LHCN-M2 (cell line): Measurements from ENCODE around the gene AQR. TPM values are rescaled to one million over a fixed set of nuclear protein-coding genes. Genes with fewer than 3 reads are reported as not detected.
"Not testable (repeated sequence)": the region's sequence is repeated elsewhere in the genome, so short reads cannot be mapped to it uniquely, and the experiment has no call there.

ENCODE experiments used
- DNase-seq: peaks from one replicate; pipeline ENCODE4 v3.0.0-alpha.2; 2012; ENCODE audit warnings: low read depth
- total RNA-seq: library from RNA; depleted of rRNA; stranded (reverse); fragments of >200 nt; gene quantifications from 2 replicates; pipeline ENCODE4 v1.2.3, GENCODE V29; 2014

Gene AQR
- total RNA-seq, 1 experiment from 2014 or later = 29.7 TPM

- no peak for DNase-seq
Observed at GRCh38 chr15:34953851-34954250, 15.7 kb downstream of the AQR start.

- DNase-seq = no peak
Observed at GRCh38 chr15:34952481-34952880, 17.1 kb downstream of the AQR start.

- DNase-seq = no peak
Observed at GRCh38 chr15:34951993-34952392, 17.5 kb downstream of the AQR start.

- no peak for DNase-seq
Observed at GRCh38 chr15:34944936-34945335, 24.6 kb downstream of the AQR start.

- no peak for DNase-seq
Observed at GRCh38 chr15:34943711-34944110, 25.8 kb downstream of the AQR start.

GRCh38 chr15:34943264-34943663 lies 26.3 kb downstream of the AQR start:
- not testable (repeated sequence) for DNase-seq

- DNase-seq = peak; percentile 28
Observed at GRCh38 chr15:34942363-34942762, 27.2 kb downstream of the AQR start.

GRCh38 chr15:34941831-34942230 lies 27.7 kb downstream of the AQR start:
- no peak for DNase-seq

- no peak for DNase-seq
Observed at GRCh38 chr15:34941185-34941698, 28.3 kb downstream of the AQR start.

GRCh38 chr15:34933432-34933975 lies 36.0 kb downstream of the AQR start:
- no peak for DNase-seq

GRCh38 chr15:34928349-34928748 lies 41.2 kb downstream of the AQR start:
- DNase-seq = not testable (repeated sequence)

- DNase-seq = peak; percentile 59
Observed at GRCh38 chr15:34927726-34928125, 41.8 kb downstream of the AQR start.

- DNase-seq = no peak
Observed at GRCh38 chr15:34914317-34914716, 55.2 kb downstream of the AQR start.

- no peak for DNase-seq
Observed at GRCh38 chr15:34905047-34905446, 64.5 kb downstream of the AQR start.

- DNase-seq = no peak
Observed at GRCh38 chr15:34904527-34904926, 65.0 kb downstream of the AQR start.

GRCh38 chr15:34900748-34901147 lies 68.8 kb downstream of the AQR start:
- DNase-seq = peak; percentile 21

GRCh38 chr15:34896183-34896582 lies 73.4 kb downstream of the AQR start:
- DNase-seq = no peak

- DNase-seq = no peak
Observed at GRCh38 chr15:34893967-34894366, 75.6 kb downstream of the AQR start.

- no peak for DNase-seq
Observed at GRCh38 chr15:34892963-34893591, 76.5 kb downstream of the AQR start.

GRCh38 chr15:34890424-34890823 lies 79.1 kb downstream of the AQR start:
- no peak for DNase-seq

- DNase-seq = no peak
Observed at GRCh38 chr15:34889476-34889875, 80.1 kb downstream of the AQR start.

GRCh38 chr15:34886134-34886533 lies 83.4 kb downstream of the AQR start:
- DNase-seq = peak; percentile 5

GRCh38 chr15:34883633-34884032 lies 85.9 kb downstream of the AQR start:
- DNase-seq = no peak

GRCh38 chr15:34883042-34883441 lies 86.5 kb downstream of the AQR start:
- DNase-seq = peak; percentile 4
